ENCODE results near the gene ARIH1. TPM values are rescaled to one million over a fixed set of nuclear protein-coding genes. Genes with fewer than 3 reads are reported as not detected.

ARIH1 gene
- polyA plus RNA-seq, 1 experiment = 90.4 TPM

GRCh38 chr15:72534523-72534922, 60.4 kb downstream of the ARIH1 start:
- Histone ChIP-seq H3K27ac (ENCODE audit: low read depth, low read length) (no peak overlapping the region), H3K27me3 (ENCODE audit: control insufficient read depth, insufficient read depth, low read length) (no peaks in the 10 kb centered on the region), H3K9me3 (ENCODE audit: control insufficient read depth, insufficient read depth, low read length) (no peaks in the 10 kb centered on the region), H3K4me3 (ENCODE audit: low read depth, low read length) (no peak overlapping the region)
- DNase-seq (ENCODE audit: low read depth, low spot score) = no peak
- CTCF ChIA-PET = interaction anchor here (2.5 kb wide), 1 partner anchor 66 kb away, joined by 7 read pairs; no protein-coding TSS in a partner anchor
- TF ChIP-seq CTCF (IDR thresholded peaks at IDR 0.05; ENCODE audit: low read depth, low read length) = no peak
- POLR2A ChIA-PET = no interaction called here

- ChIA-PET POLR2A (no interaction called here), CTCF (no interaction called here)
- TF ChIP-seq CTCF (IDR thresholded peaks at IDR 0.05; ENCODE audit: low read depth, low read length) = no peak
- H3K27ac ChIP-seq (ENCODE audit: low read depth, low read length) = no peak overlapping the region
- no peaks in the 10 kb centered on the region for H3K27me3 ChIP-seq (ENCODE audit: control insufficient read depth, insufficient read depth, low read length)
- no peak overlapping the region for H3K4me3 ChIP-seq (ENCODE audit: low read depth, low read length)
- no peak for DNase-seq (ENCODE audit: low read depth, low spot score)
- peaks cover 5% of the 10 kb centered on the region for H3K9me3 ChIP-seq (ENCODE audit: control insufficient read depth, insufficient read depth, low read length)
Observed at GRCh38 chr15:72535911-72536310, 61.8 kb downstream of the ARIH1 start.

- Histone ChIP-seq H3K27ac (ENCODE audit: low read depth, low read length) (no peak overlapping the region), H3K27me3 (ENCODE audit: control insufficient read depth, insufficient read depth, low read length) (no peaks in the 10 kb centered on the region), H3K4me3 (ENCODE audit: low read depth, low read length) (no peak overlapping the region), H3K9me3 (ENCODE audit: control insufficient read depth, insufficient read depth, low read length) (peaks cover 7% of the 10 kb centered on the region)
- DNase-seq (ENCODE audit: low read depth, low spot score) = no peak
- ChIA-PET CTCF (no interaction called here), POLR2A (no interaction called here)
- no peak for TF ChIP-seq CTCF (IDR thresholded peaks at IDR 0.05; ENCODE audit: low read depth, low read length)
Observed at GRCh38 chr15:72536506-72536905, 62.4 kb downstream of the ARIH1 start.

- no peak overlapping the region for H3K27ac ChIP-seq (ENCODE audit: low read depth, low read length)
- H3K27me3 ChIP-seq (ENCODE audit: control insufficient read depth, insufficient read depth, low read length) = no peaks in the 10 kb centered on the region
- DNase-seq (ENCODE audit: low read depth, low spot score) = no peak
- TF ChIP-seq CTCF (IDR thresholded peaks at IDR 0.05; ENCODE audit: low read depth, low read length) = no peak
- H3K4me3 ChIP-seq (ENCODE audit: low read depth, low read length) = no peak overlapping the region
- peaks cover 7% of the 10 kb centered on the region for H3K9me3 ChIP-seq (ENCODE audit: control insufficient read depth, insufficient read depth, low read length)
- POLR2A ChIA-PET = no interaction called here
- CTCF ChIA-PET = no interaction called here
Observed at GRCh38 chr15:72538931-72539330, 64.8 kb downstream of the ARIH1 start.

GRCh38 chr15:72540606-72541237, 66.6 kb downstream of the ARIH1 start:
- POLR2A ChIA-PET = interaction anchor here (0.8 kb wide), 1 partner anchor 67 kb away, joined by 9 read pairs; no protein-coding TSS in a partner anchor
- TF ChIP-seq CTCF (IDR thresholded peaks at IDR 0.05; ENCODE audit: low read depth, low read length) = no peak
- CTCF ChIA-PET = interaction anchor here (0.5 to 1.3 kb wide), 2 partner anchors 45 to 59 kb away, joined by 3 read pairs; no protein-coding TSS in a partner anchor
- H3K27ac ChIP-seq (ENCODE audit: low read depth, low read length) = no peak overlapping the region
- peaks cover 7% of the 10 kb centered on the region for H3K9me3 ChIP-seq (ENCODE audit: control insufficient read depth, insufficient read depth, low read length)
- no peak for DNase-seq (ENCODE audit: low read depth, low spot score)
- no peaks in the 10 kb centered on the region for H3K27me3 ChIP-seq (ENCODE audit: control insufficient read depth, insufficient read depth, low read length)
- no peak overlapping the region for H3K4me3 ChIP-seq (ENCODE audit: low read depth, low read length)

All from AG04450 (cell line).